Skeletal muscle tissue (tissue), 4 donors: ENCODE results near the gene GJA10. TPM values are rescaled to one million over a fixed set of nuclear protein-coding genes. Genes with fewer than 3 reads are reported as not detected.

ENCODE experiments used
- H3K27ac ChIP-seq: one replicate; pipeline ENCODE4 v1.7.0; 2013; ENCODE audit warnings: mild to moderate bottlenecking, low read depth, low read length, inconsistent platforms
- H3K27me3 ChIP-seq, 3 donors: one replicate each; pipeline ENCODE4 v1.7.0; 2013; ENCODE audit warnings: low read length in 3 of 3; ENCODE audit not compliant: control insufficient read depth in 3 of 3, insufficient read depth in 3 of 3
- H3K36me3 ChIP-seq, 3 donors: one replicate each; pipeline ENCODE4 v1.7.0; 2013; ENCODE audit warnings: low read length in 3 of 3; ENCODE audit not compliant: control insufficient read depth in 3 of 3, insufficient read depth in 3 of 3
- H3K4me1 ChIP-seq, 3 donors: one replicate each; pipeline ENCODE4 v1.7.0; 2013; ENCODE audit warnings: low read length in 3 of 3, mild to moderate bottlenecking in 3 of 3; ENCODE audit not compliant: control insufficient read depth in 3 of 3, insufficient read depth in 3 of 3
- H3K4me3 ChIP-seq, 3 donors: one replicate each; pipeline ENCODE4 v1.7.0; 2013; ENCODE audit warnings: low read length in 3 of 3
- H3K9ac ChIP-seq, 3 donors: one replicate each; pipeline ENCODE4 v1.7.0; 2013; ENCODE audit warnings: low read length in 3 of 3, mild to moderate bottlenecking in 3 of 3, moderate library complexity in 2 of 3, low read depth in 1 of 3
- H3K9me3 ChIP-seq, 3 donors: one replicate each; pipeline ENCODE4 v1.7.0; 2013; ENCODE audit warnings: low read length in 3 of 3; ENCODE audit not compliant: control insufficient read depth in 3 of 3
- total RNA-seq: library from RNA; depleted of rRNA; stranded (reverse); fragments of >200 nt; gene quantifications from one replicate; pipeline ENCODE4 v1.2.3, GENCODE V29; 2014
- donor health status: Osteomylitis.

Gene GJA10
- total RNA-seq, 1 donor from 2014 or later, result not detected

- H3K9me3 ChIP-seq, result no peaks in the 10 kb centered on the region
- H3K4me1 ChIP-seq, result no peaks in the 10 kb centered on the region
- no peak overlapping the region for H3K27ac ChIP-seq
- no peak overlapping the region for H3K9ac ChIP-seq
- H3K27me3 ChIP-seq, result no peaks in the 10 kb centered on the region
- H3K4me3 ChIP-seq, result no peak overlapping the region
- H3K36me3 ChIP-seq, result peaks cover 5 to 9% (median 8%) of the 10 kb centered on the region in 3 donors
Measured at GRCh38 chr6:89928604-89929003, 34.3 kb downstream of the GJA10 start.

- Histone ChIP-seq H3K27me3 (no peaks in the 10 kb centered on the region), H3K9me3 (no peaks in the 10 kb centered on the region), H3K9ac (no peak overlapping the region), H3K4me3 (no peak overlapping the region), H3K4me1 (no peaks in the 10 kb centered on the region), H3K27ac (no peak overlapping the region), H3K36me3 (peaks cover 8 to 14% (median 13%) of the 10 kb centered on the region in 3 donors)
Measured at GRCh38 chr6:89930789-89931188, 36.5 kb downstream of the GJA10 start.

GRCh38 chr6:89932245-89932802 is 38.1 kb downstream of the GJA10 start:
- Histone ChIP-seq H3K27me3 (no peaks in the 10 kb centered on the region), H3K36me3 (peaks cover 13 to 17% (median 15%) of the 10 kb centered on the region in 3 donors), H3K9me3 (no peaks in the 10 kb centered on the region), H3K9ac (no peak overlapping the region), H3K27ac (no peak overlapping the region), H3K4me1 (no peaks in the 10 kb centered on the region), H3K4me3 (no peak overlapping the region)

- no peaks in the 10 kb centered on the region for H3K27me3 ChIP-seq
- H3K9me3 ChIP-seq, result no peaks in the 10 kb centered on the region
- H3K36me3 ChIP-seq, result peaks cover 13 to 20% (median 18%) of the 10 kb centered on the region in 3 donors
- no peak overlapping the region for H3K4me3 ChIP-seq
- no peaks in the 10 kb centered on the region for H3K4me1 ChIP-seq
- no peak overlapping the region for H3K9ac ChIP-seq
- no peak overlapping the region for H3K27ac ChIP-seq
Measured at GRCh38 chr6:89934685-89935366, 40.6 kb downstream of the GJA10 start.

- Histone ChIP-seq H3K27me3 (no peaks in the 10 kb centered on the region), H3K4me1 (peaks cover 5 to 9% (median 8%) of the 10 kb centered on the region in 3 donors), H3K9me3 (no peaks in the 10 kb centered on the region), H3K36me3 (peaks cover 13 to 20% (median 18%) of the 10 kb centered on the region in 3 donors), H3K27ac (no peak overlapping the region), H3K9ac (no peak overlapping the region), H3K4me3 (no peak overlapping the region)
Measured at GRCh38 chr6:89936177-89936576, 41.9 kb downstream of the GJA10 start.

GRCh38 chr6:89938014-89938413 is 43.7 kb downstream of the GJA10 start:
- H3K4me3 ChIP-seq, result no peak overlapping the region
- no peaks in the 10 kb centered on the region for H3K9me3 ChIP-seq

GRCh38 chr6:89939144-89939543 is 44.9 kb downstream of the GJA10 start:
- Histone ChIP-seq H3K9ac (no peak overlapping the region), H3K36me3 (peaks cover 4 to 14% (median 11%) of the 10 kb centered on the region in 3 donors), H3K27me3 (no peaks in the 10 kb centered on the region), H3K9me3 (no peaks in the 10 kb centered on the region), H3K4me3 (no peak overlapping the region), H3K27ac (no peak overlapping the region), H3K4me1 (peaks cover 9 to 16% (median 15%) of the 10 kb centered on the region in 3 donors)

More at GRCh38 chr6:89938014-89938413, 43.7 kb downstream of the GJA10 start:
- H3K27ac ChIP-seq, result no peak overlapping the region
- no peak overlapping the region for H3K9ac ChIP-seq
- H3K27me3 ChIP-seq, result no peaks in the 10 kb centered on the region
- peaks cover 9 to 15% (median 15%) of the 10 kb centered on the region in 3 donors for H3K4me1 ChIP-seq
- peaks cover 4 to 14% (median 11%) of the 10 kb centered on the region in 3 donors for H3K36me3 ChIP-seq

- Histone ChIP-seq H3K4me3 (no peak overlapping the region), H3K27ac (no peak overlapping the region), H3K9me3 (no peaks in the 10 kb centered on the region), H3K27me3 (no peaks in the 10 kb centered on the region), H3K4me1 (peaks cover 9 to 16% (median 15%) of the 10 kb centered on the region in 3 donors), H3K9ac (peak overlapping the region in 1 of 3 donors; percentile 2), H3K36me3 (peaks cover under 1 to 10% (median 8%) of the 10 kb centered on the region in 3 donors)
Measured at GRCh38 chr6:89940225-89941027, 46.2 kb downstream of the GJA10 start.

GRCh38 chr6:89941031-89941762 is 46.9 kb downstream of the GJA10 start:
- H3K9ac ChIP-seq, result peak overlapping the region in 2 of 3 donors; percentile 2 to 47
- H3K27ac ChIP-seq, result peak overlapping the region; percentile 29
- H3K4me3 ChIP-seq, result no peak overlapping the region
- H3K36me3 ChIP-seq, result peaks cover 0 to 9% (median 6%) of the 10 kb centered on the region in 3 donors
- no peaks in the 10 kb centered on the region for H3K27me3 ChIP-seq
- H3K4me1 ChIP-seq, result peaks cover 9 to 16% (median 15%) of the 10 kb centered on the region in 3 donors
- H3K9me3 ChIP-seq, result no peaks in the 10 kb centered on the region
